ENCODE data around the gene LEKR1.
"Not testable (repeated sequence)": the region's sequence is repeated elsewhere in the genome, so short reads cannot be mapped to it uniquely, and the experiment has no call there.

LEKR1 gene

GRCh38 chr3:156837115-156837514, 11.0 kb downstream of the LEKR1 start:
- Mint-ChIP-seq H3K4me3 (no peak overlapping the region), H3K9me3 (peaks cover 4% of the 10 kb centered on the region), H3K4me1 (ENCODE audit: low read depth) (peaks cover 2% of the 10 kb centered on the region), H3K27me3 (ENCODE audit: low read depth) (no peaks in the 10 kb centered on the region), H3K36me3 (ENCODE audit: low read depth) (no peaks in the 10 kb centered on the region), H3K27ac (no peak overlapping the region)

GRCh38 chr3:156838035-156838434, 11.9 kb downstream of the LEKR1 start:
- Mint-ChIP-seq H3K4me1 (ENCODE audit: low read depth) (peaks cover 2% of the 10 kb centered on the region), H3K36me3 (ENCODE audit: low read depth) (no peaks in the 10 kb centered on the region), H3K27ac (no peak overlapping the region), H3K27me3 (ENCODE audit: low read depth) (peaks cover 2% of the 10 kb centered on the region), H3K9me3 (peaks cover 4% of the 10 kb centered on the region), H3K4me3 (no peak overlapping the region)

DNA sequence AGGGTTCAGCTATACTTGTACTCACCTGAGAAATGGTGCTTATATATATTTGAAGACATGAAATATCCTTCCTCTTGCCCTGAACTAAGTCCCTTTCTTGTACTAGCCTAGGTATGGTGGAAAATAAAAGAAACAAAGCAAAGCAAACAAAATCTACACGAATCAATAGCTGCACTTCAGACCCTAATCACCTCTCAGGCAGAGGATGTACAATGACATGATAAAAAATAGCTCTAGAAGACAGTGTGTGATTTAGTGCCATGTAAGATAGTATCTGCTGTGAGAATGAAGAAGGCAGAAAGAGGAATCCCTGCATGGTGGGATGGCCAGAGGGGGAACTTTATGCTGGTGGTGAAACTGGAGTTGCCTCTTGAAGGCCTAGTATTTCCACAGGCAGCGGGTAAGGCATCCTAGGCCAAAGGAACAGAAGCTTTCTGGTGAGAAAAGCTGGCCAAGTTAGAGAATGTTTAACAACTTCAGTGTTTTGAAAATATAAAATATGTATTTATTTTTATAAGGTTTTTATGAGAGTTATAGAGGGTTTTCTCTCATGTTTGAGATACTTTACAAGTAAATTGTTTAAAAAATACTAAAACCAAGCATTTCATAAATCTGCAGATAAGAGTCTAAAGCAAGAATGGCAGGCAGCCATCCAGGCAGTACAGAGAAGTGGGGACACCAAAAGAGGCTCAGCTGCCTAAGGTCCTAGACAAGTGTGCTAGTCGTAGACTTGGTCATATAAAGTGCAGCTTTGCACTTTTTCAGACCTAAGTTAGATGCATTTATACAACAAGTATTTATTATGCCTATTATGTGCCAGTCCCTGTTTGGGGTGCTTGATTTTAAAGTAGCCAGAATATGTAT, 14.9 kb downstream of the LEKR1 start:
- peaks cover 17% of the 10 kb centered on the region for H3K27me3 Mint-ChIP-seq (ENCODE audit: low read depth)
- no peak overlapping the region for H3K27ac Mint-ChIP-seq
- H3K36me3 Mint-ChIP-seq (ENCODE audit: low read depth): no peaks in the 10 kb centered on the region
- no peaks in the 10 kb centered on the region for H3K4me1 Mint-ChIP-seq (ENCODE audit: low read depth)
- no peak overlapping the region for H3K4me3 Mint-ChIP-seq
- peaks cover 4% of the 10 kb centered on the region for H3K9me3 Mint-ChIP-seq

DNA sequence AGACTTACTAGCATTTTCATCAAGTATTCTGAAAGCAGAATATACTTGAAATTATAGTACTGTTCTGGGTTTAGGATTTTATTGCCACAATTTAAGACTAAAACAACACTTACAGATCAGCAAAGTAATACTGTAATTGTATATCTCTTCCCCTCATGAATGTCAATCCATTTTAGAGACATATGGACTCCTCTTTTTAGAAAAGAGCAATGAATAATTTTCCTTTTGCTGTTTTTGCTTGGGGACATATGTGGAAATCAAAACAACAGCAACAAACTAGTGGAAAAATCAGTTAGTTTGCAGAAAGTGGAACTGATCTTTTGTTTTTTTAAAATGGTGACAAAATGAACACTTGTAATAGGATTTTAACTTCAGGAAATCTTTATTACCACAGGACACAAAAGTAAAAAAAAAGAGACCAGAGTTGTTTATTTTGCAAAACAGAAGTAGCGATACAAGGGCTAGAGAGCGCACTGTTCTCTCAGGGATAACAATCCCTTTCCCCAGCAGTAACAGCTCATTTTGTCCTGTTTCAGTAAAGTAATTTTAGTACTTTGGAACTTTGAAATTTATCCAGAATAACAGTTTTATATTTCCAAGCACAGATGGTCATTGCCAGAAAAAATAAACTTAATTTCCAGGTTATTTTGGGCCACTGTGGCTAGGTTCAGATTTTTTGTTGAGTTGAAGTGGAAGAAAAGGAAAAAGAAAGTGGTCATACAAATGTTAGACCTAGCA, 17.1 kb downstream of the LEKR1 start:
- peaks cover 1% of the 10 kb centered on the region for H3K36me3 Mint-ChIP-seq (ENCODE audit: low read depth)
- H3K4me3 Mint-ChIP-seq: no peak overlapping the region
- no peak overlapping the region for H3K27ac Mint-ChIP-seq
- peaks cover 17% of the 10 kb centered on the region for H3K27me3 Mint-ChIP-seq (ENCODE audit: low read depth)
- peaks cover 4% of the 10 kb centered on the region for H3K9me3 Mint-ChIP-seq
- no peaks in the 10 kb centered on the region for H3K4me1 Mint-ChIP-seq (ENCODE audit: low read depth)

DNA sequence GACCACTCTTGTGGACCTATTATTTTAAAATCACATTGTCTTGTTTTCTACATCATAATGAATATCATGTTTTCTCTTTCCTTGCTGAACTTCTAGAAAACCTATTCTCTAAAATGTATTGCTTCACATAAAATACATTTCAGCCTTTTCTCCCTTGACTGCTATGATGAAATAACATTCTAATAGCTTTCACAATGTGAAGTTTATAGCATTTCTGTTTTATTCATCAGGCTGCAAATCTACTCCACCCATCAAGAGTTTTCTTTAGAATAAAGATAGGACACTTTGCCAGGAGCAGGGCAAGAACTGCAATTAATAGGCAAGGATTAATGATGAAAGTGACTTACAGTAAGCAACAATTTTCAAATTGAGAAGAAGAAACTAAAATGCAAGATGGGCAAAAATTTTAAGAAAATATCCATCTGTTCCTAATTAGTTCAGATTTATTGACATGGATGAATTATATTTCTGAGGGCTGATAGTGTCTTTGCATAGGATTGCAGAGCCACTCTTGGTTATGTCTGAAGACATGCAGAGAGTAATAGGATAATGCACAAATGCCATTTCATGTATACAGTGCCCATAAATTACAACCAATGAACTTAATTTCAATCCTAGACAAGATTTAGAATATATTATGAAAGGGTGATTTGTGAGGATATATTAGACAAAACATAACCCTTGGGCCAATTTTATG, 21.7 kb downstream of the LEKR1 start:
- Mint-ChIP-seq H3K27me3 (ENCODE audit: low read depth) (peaks cover 35% of the 10 kb centered on the region), H3K27ac (no peak overlapping the region), H3K4me3 (no peak overlapping the region), H3K36me3 (ENCODE audit: low read depth) (peaks cover 1% of the 10 kb centered on the region), H3K4me1 (ENCODE audit: low read depth) (no peaks in the 10 kb centered on the region), H3K9me3 (no peaks in the 10 kb centered on the region)

DNA sequence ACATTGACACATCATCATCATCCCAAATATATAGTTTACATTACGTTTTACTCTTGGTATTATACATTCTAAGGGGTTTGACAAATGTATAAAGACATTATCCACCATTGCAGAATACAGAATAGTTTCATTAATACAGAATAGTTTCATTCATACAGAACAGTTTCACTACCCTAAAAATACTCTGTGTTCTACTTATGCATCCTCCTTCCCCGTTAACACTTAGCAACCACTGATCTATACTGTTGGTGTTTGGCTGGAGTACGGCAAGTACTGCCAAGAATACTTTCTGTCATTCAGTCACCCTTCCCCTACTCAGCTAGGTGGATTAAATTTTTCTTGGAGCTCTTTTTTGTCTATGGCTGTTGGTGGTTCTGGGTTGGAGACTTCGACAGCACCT, 33.4 kb downstream of the LEKR1 start:
- Mint-ChIP-seq H3K4me1 (ENCODE audit: low read depth) (no peaks in the 10 kb centered on the region), H3K36me3 (ENCODE audit: low read depth) (no peaks in the 10 kb centered on the region), H3K27ac (no peak overlapping the region), H3K27me3 (ENCODE audit: low read depth) (peaks cover 7% of the 10 kb centered on the region), H3K4me3 (no peak overlapping the region), H3K9me3 (no peaks in the 10 kb centered on the region)

GRCh38 chr3:156860873-156861272, 34.7 kb downstream of the LEKR1 start:
- no peak overlapping the region for H3K27ac Mint-ChIP-seq
- peaks cover 6% of the 10 kb centered on the region for H3K27me3 Mint-ChIP-seq (ENCODE audit: low read depth)
- no peak overlapping the region for H3K4me3 Mint-ChIP-seq
- H3K9me3 Mint-ChIP-seq: no peaks in the 10 kb centered on the region
- H3K4me1 Mint-ChIP-seq (ENCODE audit: low read depth): no peaks in the 10 kb centered on the region
- no peaks in the 10 kb centered on the region for H3K36me3 Mint-ChIP-seq (ENCODE audit: low read depth)

DNA sequence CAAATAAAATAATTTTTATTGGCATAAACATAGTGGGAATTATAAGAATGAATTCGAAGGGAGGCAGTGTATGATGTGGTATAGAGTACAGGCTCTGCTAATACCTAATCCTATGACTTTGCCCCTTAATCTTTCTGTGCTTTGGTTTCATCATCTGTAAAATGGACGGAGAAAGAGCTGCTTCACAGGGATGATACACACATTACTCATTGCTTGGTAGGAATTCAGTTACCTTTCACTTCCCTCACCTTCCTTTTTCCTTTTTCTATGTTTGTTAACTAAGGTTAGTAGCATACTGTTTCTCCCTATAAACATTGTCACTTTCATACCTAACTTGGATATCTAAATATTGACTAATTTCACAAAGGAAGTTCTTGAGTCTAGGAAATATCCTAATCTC, 36.2 kb downstream of the LEKR1 start:
- H3K4me1 Mint-ChIP-seq (ENCODE audit: low read depth): no peaks in the 10 kb centered on the region

DNA sequence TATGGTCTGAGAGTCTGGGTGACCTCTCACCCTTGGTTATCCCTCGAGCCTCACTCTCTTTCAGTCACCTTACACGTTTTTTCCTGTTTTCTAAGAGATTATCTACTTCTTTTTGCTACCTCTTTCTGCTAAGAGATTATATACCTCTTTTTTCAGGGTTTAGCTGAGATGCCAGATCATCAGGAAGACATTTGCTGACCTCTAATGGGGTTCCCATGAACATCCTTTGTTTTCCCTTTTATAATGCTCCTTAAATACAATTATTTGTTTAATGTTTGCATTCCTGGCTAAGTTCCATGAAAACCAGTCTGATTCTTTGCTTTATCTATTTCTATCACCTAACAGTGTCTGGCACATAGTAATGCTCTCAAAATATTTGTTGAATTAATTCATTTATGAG, 39.6 kb downstream of the LEKR1 start:
- Mint-ChIP-seq H3K27me3 (ENCODE audit: low read depth) (peaks cover 19% of the 10 kb centered on the region), H3K4me1 (ENCODE audit: low read depth) (no peaks in the 10 kb centered on the region), H3K27ac (no peak overlapping the region), H3K36me3 (ENCODE audit: low read depth) (no peaks in the 10 kb centered on the region), H3K9me3 (no peaks in the 10 kb centered on the region), H3K4me3 (no peak overlapping the region)

More for the DNA sequence above, 36.2 kb downstream of the LEKR1 start:
- Mint-ChIP-seq H3K4me3 (no peak overlapping the region), H3K27ac (no peak overlapping the region), H3K9me3 (no peaks in the 10 kb centered on the region), H3K36me3 (ENCODE audit: low read depth) (no peaks in the 10 kb centered on the region), H3K27me3 (ENCODE audit: low read depth) (peaks cover 4% of the 10 kb centered on the region)

DNA sequence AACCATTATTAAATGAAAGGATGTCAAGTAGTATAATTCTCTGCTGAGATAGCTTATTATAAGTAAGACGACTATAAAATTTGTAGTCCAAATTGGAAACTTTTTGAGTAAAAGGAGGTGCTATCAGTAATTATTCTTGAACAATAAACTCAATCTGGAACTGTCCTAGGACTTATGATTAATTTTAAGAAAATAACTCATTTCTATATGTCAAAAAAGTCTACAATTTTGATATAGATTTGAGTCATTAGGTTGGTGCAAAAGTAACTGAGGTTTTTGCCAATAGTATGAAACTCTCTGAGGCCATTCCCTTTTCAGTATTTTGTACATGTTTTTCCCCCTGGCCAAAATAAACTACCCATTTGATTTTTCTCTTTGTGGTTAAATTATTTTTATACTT, 41.0 kb downstream of the LEKR1 start:
- Mint-ChIP-seq H3K36me3 (ENCODE audit: low read depth) (no peaks in the 10 kb centered on the region), H3K27ac (no peak overlapping the region), H3K4me1 (ENCODE audit: low read depth) (no peaks in the 10 kb centered on the region), H3K4me3 (no peak overlapping the region), H3K27me3 (ENCODE audit: low read depth) (peaks cover 24% of the 10 kb centered on the region), H3K9me3 (peaks cover 8% of the 10 kb centered on the region)

- H3K4me1 Mint-ChIP-seq (ENCODE audit: low read depth): no peaks in the 10 kb centered on the region
- no peaks in the 10 kb centered on the region for H3K36me3 Mint-ChIP-seq (ENCODE audit: low read depth)
- H3K9me3 Mint-ChIP-seq: peaks cover 13% of the 10 kb centered on the region
- no peak overlapping the region for H3K4me3 Mint-ChIP-seq
- no peak overlapping the region for H3K27ac Mint-ChIP-seq
- peaks cover 25% of the 10 kb centered on the region for H3K27me3 Mint-ChIP-seq (ENCODE audit: low read depth)
Observed at GRCh38 chr3:156867920-156868319, 41.8 kb downstream of the LEKR1 start.

DNA sequence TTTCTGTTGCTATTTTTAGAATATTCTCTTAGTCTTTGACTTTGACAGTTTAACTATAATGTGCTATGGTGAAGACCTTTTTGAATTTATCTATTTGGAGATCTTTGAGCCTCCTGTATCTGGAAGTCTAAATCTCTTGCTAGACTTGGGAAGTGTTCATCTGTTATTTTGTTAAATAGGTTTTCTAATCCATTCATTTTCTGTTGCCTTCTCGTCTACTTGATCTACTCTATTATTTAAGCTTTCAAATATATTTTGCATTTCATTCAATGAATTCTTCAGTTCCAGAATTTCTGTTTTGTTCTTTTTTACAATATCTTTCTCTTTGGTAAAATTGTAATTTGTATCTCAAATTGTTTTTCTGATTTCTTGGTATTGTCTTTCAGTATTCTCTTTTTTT, 47.8 kb downstream of the LEKR1 start:
- Mint-ChIP-seq H3K27me3 (ENCODE audit: low read depth) (peaks cover 24% of the 10 kb centered on the region), H3K4me3 (no peak overlapping the region), H3K9me3 (peaks cover 57% of the 10 kb centered on the region)

DNA sequence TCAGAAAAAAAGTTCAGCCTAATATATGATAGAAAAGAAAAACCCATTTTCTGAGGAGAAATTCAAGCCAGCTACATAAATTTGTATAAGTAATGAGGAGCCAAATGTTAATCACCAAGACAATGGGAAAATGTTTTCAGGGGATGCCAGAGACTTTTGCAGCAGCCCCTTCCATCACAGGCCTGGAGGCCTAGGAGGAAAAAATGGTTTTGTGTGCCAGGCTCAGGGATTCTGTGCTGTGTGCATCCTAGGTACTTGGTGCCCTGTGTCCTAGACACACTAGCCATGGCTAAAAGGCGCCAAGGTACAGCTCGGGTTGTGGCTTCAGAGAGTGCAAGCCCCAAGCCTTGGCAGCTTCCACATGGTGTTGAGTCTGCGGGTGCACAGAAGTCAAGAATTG, 53.3 kb downstream of the LEKR1 start:
- H3K9me3 Mint-ChIP-seq: peaks cover 56% of the 10 kb centered on the region
- H3K27ac Mint-ChIP-seq: not testable (repeated sequence)

More for the DNA sequence above, 47.8 kb downstream of the LEKR1 start:
- Mint-ChIP-seq H3K27ac (no peak overlapping the region), H3K36me3 (ENCODE audit: low read depth) (peaks cover 6% of the 10 kb centered on the region), H3K4me1 (ENCODE audit: low read depth) (peaks cover 2% of the 10 kb centered on the region)

DNA sequence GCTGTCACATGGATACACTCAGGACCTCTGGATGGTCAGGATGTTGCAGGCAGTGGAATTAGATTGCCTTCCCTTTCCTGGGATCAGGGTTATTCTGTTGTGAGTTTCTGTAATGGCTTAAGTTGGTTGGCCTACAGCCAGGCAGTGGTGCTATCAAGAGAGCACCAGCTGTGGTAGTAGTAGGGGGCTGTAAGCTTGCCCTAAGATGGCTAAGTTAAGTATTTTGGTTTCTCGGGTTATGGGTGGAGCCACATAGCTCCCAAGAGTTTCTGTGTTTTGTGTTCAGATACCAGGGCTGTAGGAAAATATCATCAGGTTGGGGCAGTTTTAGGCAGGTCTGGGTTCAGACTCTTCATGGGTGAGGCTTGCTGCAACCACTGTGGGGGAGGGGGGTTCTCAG, 59.6 kb downstream of the LEKR1 start:
- Mint-ChIP-seq H3K36me3 (ENCODE audit: low read depth) (no peaks in the 10 kb centered on the region), H3K27ac (no peak overlapping the region), H3K9me3 (peaks cover 17% of the 10 kb centered on the region), H3K4me1 (ENCODE audit: low read depth) (no peaks in the 10 kb centered on the region), H3K4me3 (no peak overlapping the region), H3K27me3 (ENCODE audit: low read depth) (peaks cover 7% of the 10 kb centered on the region)

More for the DNA sequence above, 53.3 kb downstream of the LEKR1 start:
- not testable (repeated sequence) for H3K4me1 Mint-ChIP-seq (ENCODE audit: low read depth); H3K36me3 Mint-ChIP-seq (ENCODE audit: low read depth); H3K4me3 Mint-ChIP-seq; H3K27me3 Mint-ChIP-seq (ENCODE audit: low read depth)
